Vagina (tissue), 2 donors: Measurements from ENCODE around the gene PIP5KL1. TPM values are rescaled to one million over a fixed set of nuclear protein-coding genes. Genes with fewer than 3 reads are reported as not detected.
A peak's percentile ranks its signal among the peaks of the same experiment; 100 is the strongest.
"Not testable (repeated sequence)": the region's sequence is repeated elsewhere in the genome, so short reads cannot be mapped to it uniquely, and the experiment has no call there.

ENCODE experiments used
- DNase-seq, 2 donors: peaks; one replicate each; pipeline ENCODE4 v3.0.0-alpha.2; 2017; ENCODE audit errors: extremely low spot score in 2 of 2
- H3K27ac ChIP-seq: fragments of 200-600 bp; sonication (generic); one replicate; pipeline ENCODE4 v1.5.1; 2019
- H3K27me3 ChIP-seq: fragments of 200-600 bp; sonication (generic); one replicate; pipeline ENCODE4 v1.5.1; 2019
- H3K36me3 ChIP-seq, 2 donors: fragments of 200-600 bp; sonication (generic); one replicate each; pipeline ENCODE4 v1.5.1; 2017 to 2019
- H3K4me1 ChIP-seq: fragments of 200-600 bp; sonication (generic); one replicate; pipeline ENCODE4 v1.5.1; 2019
- H3K4me3 ChIP-seq, 2 donors: fragments of 200-600 bp; sonication (generic); 1 replicate in 1 of 2; 2 replicates in 1 of 2; pipeline ENCODE4 v1.5.1; 2016 to 2019
- H3K9me3 ChIP-seq: fragments of 200-600 bp; sonication (generic); one replicate; pipeline ENCODE4 v1.5.1; 2019
- POLR2A ChIP-seq, 2 donors: fragments of 450-650 bp; IDR thresholded peaks; one replicate each; pipeline ENCODE4 v1.6.1; 2017; ENCODE audit warnings: antibody characterized with exemption in 2 of 2, mild to moderate bottlenecking in 2 of 2, moderate library complexity in 2 of 2
- POLR2AphosphoS5 ChIP-seq, 2 donors: sonication (generic); formaldehyde crosslinking; IDR thresholded peaks; one replicate each; pipeline ENCODE4 v1.9.0; 2017; ENCODE audit warnings: antibody characterized with exemption in 2 of 2, mild to moderate bottlenecking in 2 of 2, low read depth in 1 of 2; ENCODE audit not compliant: insufficient read depth in 1 of 2
- intact Hi-C: fragments of 100-400 bp; cut with DNase I; formaldehyde crosslinking; loops from one replicate; pipeline ENCODE4 v1.15.1; 2023
- total RNA-seq: library from RNA; depleted of rRNA; stranded (reverse); fragments of >200 nt; gene quantifications from one replicate; pipeline ENCODE4 v1.2.3, GENCODE V29; 2016
- TF ChIP-seq, protein P1 (sequence below), 3 experiments: fragments of 450-650 bp in 2 of 3; fragments of 200-600 bp in 1 of 3; sonication (generic) in 1 of 3; IDR thresholded peaks; one replicate each; pipeline ENCODE4 v1.5.1; 2017 to 2019; ENCODE audit warnings: antibody characterized with exemption in 3 of 3, mild to moderate bottlenecking in 2 of 3, moderate library complexity in 2 of 3

PIP5KL1 gene
- total RNA-seq, 1 donor from 2014 or later = 10.3 TPM

DNA sequence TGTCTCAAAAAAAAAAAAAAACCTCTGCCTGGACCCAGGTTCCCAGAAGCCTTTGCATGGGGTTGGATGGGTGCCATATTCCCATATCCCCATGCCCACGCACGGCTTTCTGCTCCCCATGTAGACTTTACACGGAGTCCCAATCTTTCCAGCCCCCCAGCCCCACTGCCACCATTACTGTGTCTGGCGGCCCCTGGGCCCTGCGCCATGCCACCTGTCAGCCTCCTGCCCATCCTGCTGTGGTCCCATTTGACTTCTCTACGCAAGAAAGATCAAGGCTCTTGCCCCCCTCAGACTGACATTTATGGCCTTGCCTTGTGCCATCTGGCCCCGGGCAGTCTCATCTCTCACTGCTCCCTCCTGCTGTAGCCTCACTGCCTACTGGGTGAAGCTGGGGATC is 46.6 kb downstream of the PIP5KL1 start:
- no peaks in the 10 kb centered on the region for H3K27me3 ChIP-seq
- H3K9me3 ChIP-seq = no peaks in the 10 kb centered on the region
- no peak for DNase-seq
- no peaks in the 10 kb centered on the region for H3K4me1 ChIP-seq
- TF ChIP-seq POLR2AphosphoS5 (IDR thresholded peaks at IDR 0.05; ENCODE audit: insufficient read depth in 1 of 2, low read depth in 1 of 2) (no peak), POLR2A (IDR thresholded peaks at IDR 0.05) (no peak)
- TF ChIP-seq, protein P1, sequence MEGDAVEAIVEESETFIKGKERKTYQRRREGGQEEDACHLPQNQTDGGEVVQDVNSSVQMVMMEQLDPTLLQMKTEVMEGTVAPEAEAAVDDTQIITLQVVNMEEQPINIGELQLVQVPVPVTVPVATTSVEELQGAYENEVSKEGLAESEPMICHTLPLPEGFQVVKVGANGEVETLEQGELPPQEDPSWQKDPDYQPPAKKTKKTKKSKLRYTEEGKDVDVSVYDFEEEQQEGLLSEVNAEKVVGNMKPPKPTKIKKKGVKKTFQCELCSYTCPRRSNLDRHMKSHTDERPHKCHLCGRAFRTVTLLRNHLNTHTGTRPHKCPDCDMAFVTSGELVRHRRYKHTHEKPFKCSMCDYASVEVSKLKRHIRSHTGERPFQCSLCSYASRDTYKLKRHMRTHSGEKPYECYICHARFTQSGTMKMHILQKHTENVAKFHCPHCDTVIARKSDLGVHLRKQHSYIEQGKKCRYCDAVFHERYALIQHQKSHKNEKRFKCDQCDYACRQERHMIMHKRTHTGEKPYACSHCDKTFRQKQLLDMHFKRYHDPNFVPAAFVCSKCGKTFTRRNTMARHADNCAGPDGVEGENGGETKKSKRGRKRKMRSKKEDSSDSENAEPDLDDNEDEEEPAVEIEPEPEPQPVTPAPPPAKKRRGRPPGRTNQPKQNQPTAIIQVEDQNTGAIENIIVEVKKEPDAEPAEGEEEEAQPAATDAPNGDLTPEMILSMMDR (IDR thresholded peaks at IDR 0.05) = no peak
- no peak overlapping the region for H3K4me3 ChIP-seq
- no peak overlapping the region for H3K27ac ChIP-seq
- intact Hi-C loops = no loop called here
- H3K36me3 ChIP-seq = peaks cover 0 to 41% of the 10 kb centered on the region in 2 donors

DNA sequence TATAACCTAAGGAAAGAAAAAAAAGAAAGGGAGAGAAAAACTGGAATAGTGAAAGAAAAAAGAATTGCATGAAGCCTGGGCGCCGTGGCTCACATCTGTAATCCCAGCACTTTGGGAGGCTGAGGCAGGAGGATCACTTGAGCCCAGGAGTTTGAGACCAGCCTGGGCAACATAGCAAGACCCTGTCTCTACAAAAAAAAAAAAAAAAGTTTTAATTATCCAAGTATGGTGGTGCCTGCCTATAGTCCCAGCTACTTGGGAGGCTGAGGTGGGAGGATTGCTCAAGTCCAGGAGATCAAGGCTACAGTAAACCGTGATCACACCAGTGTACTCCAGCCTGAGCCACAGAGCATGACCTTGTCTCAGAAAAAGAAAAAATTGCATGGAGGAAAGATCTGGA is 48.9 kb downstream of the PIP5KL1 start:
- H3K27me3 ChIP-seq, H3K27ac ChIP-seq, H3K4me3 ChIP-seq, intact Hi-C loops, H3K9me3 ChIP-seq, DNase-seq: not testable (repeated sequence)
- Histone ChIP-seq H3K4me1 (peaks cover 20% of the 10 kb centered on the region), H3K36me3 (peaks cover 0 to 19% of the 10 kb centered on the region in 2 donors)

- Histone ChIP-seq H3K27me3 (no peaks in the 10 kb centered on the region), H3K36me3 (peaks cover 0 to 3% of the 10 kb centered on the region in 2 donors), H3K4me3 (no peak overlapping the region), H3K4me1 (peaks cover 36% of the 10 kb centered on the region), H3K27ac (no peak overlapping the region), H3K9me3 (no peaks in the 10 kb centered on the region)
- TF ChIP-seq, protein P1 (IDR thresholded peaks at IDR 0.05) = no peak
- no peak for TF ChIP-seq POLR2A (IDR thresholded peaks at IDR 0.05)
- no peak for TF ChIP-seq POLR2AphosphoS5 (IDR thresholded peaks at IDR 0.05; ENCODE audit: insufficient read depth in 1 of 2, low read depth in 1 of 2)
- no peak for DNase-seq
- intact Hi-C loops = no loop called here
Observed at GRCh38 chr9:127880143-127880542, 50.4 kb downstream of the PIP5KL1 start.

- Histone ChIP-seq H3K27ac (peak overlapping the region; percentile 89), H3K4me1 (peaks cover 49% of the 10 kb centered on the region), H3K9me3 (no peaks in the 10 kb centered on the region), H3K36me3 (no peaks in the 10 kb centered on the region), H3K27me3 (no peaks in the 10 kb centered on the region), H3K4me3 (no peak overlapping the region)
- TF ChIP-seq, protein P1 (IDR thresholded peaks at IDR 0.05) = no peak
- TF ChIP-seq POLR2A (IDR thresholded peaks at IDR 0.05) (no peak), POLR2AphosphoS5 (IDR thresholded peaks at IDR 0.05; ENCODE audit: insufficient read depth in 1 of 2, low read depth in 1 of 2) (no peak)
- no peak for DNase-seq
- intact Hi-C loops = no loop called here
Observed at GRCh38 chr9:127878652-127879390, 51.8 kb downstream of the PIP5KL1 start.

DNA sequence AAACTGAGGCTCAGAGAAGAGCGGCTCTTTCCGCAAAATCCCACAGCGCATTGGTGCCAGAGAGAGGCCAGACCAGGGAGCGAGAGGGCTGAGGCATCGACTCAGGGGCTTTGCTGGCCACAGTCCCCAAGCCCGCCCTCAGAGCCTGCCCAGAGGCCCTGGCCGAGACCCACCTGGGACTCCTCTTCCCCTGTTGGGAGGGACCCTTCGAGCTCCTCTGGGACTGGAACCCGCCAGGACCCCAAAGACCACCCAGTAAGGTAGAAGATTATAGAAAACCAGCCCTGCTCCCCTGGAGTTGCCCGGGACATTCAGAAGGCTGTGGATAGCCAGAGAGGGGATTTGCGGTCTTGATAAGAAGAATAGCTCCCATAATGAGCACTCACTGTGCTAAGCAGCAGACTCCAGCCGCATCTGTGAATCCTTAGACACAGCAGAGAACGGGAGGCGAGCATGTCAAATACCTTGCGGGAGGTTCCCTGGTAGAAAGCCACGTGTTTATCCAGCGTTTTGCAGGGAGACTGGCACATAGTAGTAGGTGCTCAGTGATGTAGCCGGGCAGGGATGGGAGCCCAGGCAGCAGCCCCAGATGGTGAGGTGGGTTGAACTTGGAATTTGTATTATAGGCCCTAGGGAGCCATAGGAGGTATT is 52.5 kb downstream of the PIP5KL1 start:
- Histone ChIP-seq H3K27me3 (no peaks in the 10 kb centered on the region), H3K4me1 (peaks cover 56% of the 10 kb centered on the region), H3K9me3 (no peaks in the 10 kb centered on the region), H3K27ac (peak overlapping the region; percentile 89), H3K4me3 (peak overlapping the region; percentile 47 to 74), H3K36me3 (peaks cover 0 to under 1% of the 10 kb centered on the region in 2 donors)
- intact Hi-C loops = no loop called here
- TF ChIP-seq POLR2A (IDR thresholded peaks at IDR 0.05) (no peak), POLR2AphosphoS5 (IDR thresholded peaks at IDR 0.05; ENCODE audit: insufficient read depth in 1 of 2, low read depth in 1 of 2) (peak in 1 of 2 donors; percentile 17)
- no peak for DNase-seq

GRCh38 chr9:127877566-127877998 is 53.0 kb downstream of the PIP5KL1 start, which contains the start of gene AK1:
Gene AK1 (minus strand): TSS chr9:127877675. CDS start chr9:127874617, 3,058 bp downstream.
- intact Hi-C loops = no loop called here
- Histone ChIP-seq H3K36me3 (peaks cover 0 to 5% of the 10 kb centered on the region in 2 donors), H3K27me3 (no peaks in the 10 kb centered on the region), H3K27ac (peak within 1 kb of the TSS; percentile 89), H3K4me1 (peaks cover 60% of the 10 kb centered on the region), H3K4me3 (peak within 1 kb of the TSS; percentile 47 to 74), H3K9me3 (no peaks in the 10 kb centered on the region)
- TF ChIP-seq POLR2AphosphoS5 (IDR thresholded peaks at IDR 0.05; ENCODE audit: insufficient read depth in 1 of 2, low read depth in 1 of 2) = peak; percentile 62 to 85
- peak in 1 of 2 donors; percentile 25 for TF ChIP-seq POLR2A (IDR thresholded peaks at IDR 0.05)
- TF ChIP-seq, protein P1 (IDR thresholded peaks at IDR 0.05) = peak in 1 of 3 experiments; percentile 23
- no peak for DNase-seq
